GM19395 (cell line): ENCODE data around the gene LDB2.

Source experiments
- ATAC-seq: cut with Tn5 transposase; IDR thresholded peaks from one replicate; pipeline ENCODE4 v1.9.1; 2021; ENCODE audit warnings: mild to moderate bottlenecking, moderate library complexity; ENCODE audit not compliant: unreplicated experiment

The LDB2 gene

DNA sequence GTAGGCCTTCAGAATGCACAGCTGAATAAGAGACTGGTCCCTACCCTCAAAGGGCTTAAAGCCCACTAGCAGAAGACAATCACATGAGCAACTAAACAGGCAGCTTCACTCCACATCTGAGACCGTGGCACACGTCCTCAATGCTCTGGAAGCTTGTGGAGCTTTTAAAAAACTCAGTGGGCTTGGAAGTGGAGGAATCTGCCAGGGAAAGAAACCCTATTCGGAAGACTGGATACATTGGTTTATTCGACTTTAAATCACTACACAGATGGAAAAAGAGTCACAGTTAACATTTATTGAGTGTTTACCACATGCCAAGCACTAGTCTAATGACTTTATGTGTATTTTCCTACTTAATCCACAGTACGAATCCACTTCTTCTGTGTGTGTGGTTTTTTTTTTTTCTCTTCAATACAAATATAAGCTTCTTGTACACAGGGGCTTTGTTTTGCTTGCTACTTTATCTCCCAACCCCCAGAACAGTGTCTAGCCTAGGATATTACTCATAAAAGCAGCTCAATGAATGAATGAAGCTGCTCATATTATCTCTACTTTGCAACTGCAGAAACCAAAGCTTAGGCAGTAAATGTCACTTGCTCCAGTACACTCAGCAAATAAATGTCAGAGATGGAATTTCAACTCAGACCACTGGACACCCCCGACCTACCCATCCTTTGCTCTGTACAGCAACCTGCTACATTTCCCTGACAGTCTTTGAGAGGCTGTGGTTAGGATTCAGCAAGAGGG lies 137.7 kb downstream of the LDB2 start:
- ATAC-seq, result no peak

DNA sequence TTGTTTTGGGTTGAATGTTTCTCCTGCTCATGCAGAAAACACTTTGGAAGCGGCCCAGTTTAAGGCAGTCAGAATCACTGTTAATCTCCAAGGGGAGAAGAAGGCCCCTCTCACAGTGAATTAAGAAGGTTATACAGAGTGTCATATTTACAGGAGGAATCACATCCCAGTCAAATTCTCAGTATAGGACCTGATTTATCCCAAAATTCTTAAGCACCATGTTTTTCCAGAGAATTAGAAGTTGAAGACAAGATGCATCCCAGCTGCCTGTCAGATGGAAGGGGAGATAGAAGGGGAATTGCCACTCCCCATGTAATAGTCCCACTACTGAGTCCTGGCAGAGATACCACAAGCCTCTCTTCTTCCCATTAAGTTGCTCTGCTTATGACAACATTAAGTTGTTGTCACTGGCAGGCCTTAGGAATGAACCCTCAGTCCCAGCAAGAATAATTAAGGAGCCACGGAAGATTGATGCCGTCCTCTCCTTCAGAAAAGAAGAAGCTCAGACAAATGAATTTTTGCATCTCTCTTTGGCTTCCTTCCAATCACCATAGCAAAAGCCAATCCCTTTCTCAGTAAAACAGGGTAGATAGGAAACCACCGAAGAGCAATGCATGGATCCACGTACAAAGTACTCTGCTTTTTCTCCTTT lies 138.4 kb downstream of the LDB2 start:
- ATAC-seq, result no peak

DNA sequence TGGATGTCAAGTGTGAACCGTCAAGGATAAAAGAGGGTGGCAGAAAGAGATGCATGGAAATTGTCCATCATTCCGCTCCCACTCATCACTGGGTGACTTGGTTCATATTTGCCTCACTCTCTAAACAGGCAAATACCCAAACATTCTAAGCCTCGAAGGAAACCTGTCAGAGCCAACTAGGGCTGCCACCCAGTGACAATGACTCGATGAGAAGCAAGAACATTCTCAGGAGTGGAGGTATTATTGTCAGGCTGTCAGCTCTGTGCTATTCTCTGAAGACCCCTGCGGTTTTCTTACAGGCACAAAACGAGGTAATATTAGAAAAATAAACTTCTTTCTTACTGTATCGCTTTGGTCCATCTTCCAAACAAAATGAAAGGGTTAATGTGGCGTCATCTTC lies 139.6 kb downstream of the LDB2 start:
- no peak for ATAC-seq

DNA sequence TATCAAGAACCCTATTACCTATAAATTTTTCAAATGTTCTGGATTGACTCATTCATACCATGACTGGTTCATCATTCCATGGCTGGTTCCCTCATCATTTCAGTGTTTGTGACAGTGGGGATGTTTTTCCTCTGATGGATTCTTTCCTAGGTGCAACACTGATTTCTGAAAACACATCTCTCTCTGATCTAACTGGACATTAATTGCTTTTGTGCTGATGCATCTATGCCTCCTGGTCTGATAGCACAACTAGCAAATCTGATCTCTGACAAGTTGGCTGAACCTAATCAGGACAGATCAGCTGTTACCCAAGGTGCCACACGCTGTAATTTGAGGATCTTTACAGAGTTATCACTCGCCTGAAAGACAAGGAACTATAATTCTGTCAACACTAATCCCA lies 140.2 kb downstream of the LDB2 start:
- ATAC-seq, result no peak

DNA sequence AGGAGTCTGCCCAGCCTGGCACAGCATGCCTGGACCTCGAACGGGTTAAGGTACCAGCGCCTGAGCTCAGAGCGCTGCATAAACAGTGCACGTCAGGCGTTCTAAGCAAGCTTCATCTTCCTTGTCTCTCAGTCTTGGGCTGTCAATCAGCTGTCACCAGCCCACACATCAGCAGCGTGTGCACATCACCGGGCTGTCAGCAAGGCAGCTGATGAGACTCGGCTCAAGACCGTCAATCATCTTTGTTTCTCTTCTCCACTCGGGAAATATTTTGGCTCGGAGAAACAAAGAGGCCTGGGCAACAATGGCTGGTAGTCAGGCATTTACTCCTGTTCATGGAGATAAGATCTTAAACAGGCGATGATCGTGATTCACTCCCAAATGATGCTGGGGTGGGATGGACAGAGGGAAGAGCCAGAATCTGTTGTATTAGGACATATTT lies 141.3 kb downstream of the LDB2 start:
- no peak for ATAC-seq

DNA sequence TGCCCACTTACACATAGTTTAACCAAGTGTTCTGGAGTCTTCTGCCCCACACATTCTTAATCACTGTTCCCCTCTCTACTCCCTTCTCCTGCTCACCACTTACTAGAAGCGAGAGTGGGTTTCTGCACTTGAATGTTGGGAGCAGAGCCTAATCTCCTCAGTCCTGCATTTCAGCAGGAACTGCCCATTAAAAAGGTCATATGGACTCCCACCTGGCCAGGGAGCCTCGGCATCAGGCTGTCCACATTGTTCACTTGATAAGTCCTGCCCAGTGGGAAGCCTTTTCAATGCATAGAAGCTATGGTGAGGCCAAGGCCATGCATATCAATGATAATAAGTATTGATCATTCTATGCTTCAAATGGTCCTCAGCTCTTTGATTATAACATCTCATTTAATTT lies 144.3 kb downstream of the LDB2 start:
- ATAC-seq, result no peak

DNA sequence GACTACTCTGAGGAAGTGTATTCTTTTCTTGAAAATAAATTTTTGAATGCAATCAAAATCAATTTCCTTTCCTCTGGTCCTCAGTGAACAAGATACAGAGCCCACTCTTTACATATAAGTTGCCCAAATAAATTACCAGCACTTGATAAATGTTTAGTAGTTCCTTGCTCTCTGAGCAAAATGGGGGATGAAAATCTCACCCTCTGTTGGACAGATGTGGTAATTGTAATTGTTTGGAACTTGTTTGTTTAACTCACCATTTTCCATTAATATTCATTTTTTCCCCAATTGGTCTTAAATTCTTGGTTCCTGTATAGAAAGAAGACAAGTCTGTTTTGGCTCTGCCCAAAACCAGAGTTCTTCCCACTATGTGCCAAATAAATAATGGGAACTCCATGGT lies 146.3 kb downstream of the LDB2 start:
- no peak for ATAC-seq

DNA sequence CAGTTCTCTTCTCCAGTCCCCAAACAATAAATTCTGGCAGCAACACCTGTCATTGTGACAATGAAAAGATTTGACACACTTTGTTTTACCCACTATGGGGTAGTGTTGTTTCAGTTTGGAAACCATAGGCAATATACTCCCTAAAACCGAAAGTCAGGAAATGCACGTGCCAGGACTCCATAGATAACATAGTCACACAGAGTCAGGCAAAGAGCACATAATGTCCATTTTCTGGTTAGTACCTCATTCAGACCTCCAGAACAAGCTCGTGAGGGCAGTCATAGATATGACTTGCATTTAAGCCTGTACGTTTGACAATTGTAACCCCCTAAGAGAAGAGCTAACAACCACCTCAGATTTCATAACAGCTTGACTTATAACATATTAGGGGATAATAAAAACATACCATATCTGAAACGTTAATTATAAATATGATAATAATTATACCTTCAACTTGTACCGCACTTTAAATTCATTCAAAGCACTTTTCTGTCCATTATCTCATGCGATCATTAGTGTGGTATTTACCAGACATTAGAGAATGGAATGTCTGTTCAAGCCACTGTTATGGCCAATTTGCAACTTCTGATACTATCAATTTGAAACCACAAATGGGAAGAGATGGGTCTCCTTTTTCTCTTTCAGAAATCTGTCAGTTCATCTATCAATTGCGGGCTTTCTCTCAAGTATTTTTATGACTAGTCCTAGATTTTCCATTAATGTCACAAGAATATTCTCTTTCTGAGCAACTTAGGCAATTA lies 147.4 kb downstream of the LDB2 start:
- no peak for ATAC-seq

DNA sequence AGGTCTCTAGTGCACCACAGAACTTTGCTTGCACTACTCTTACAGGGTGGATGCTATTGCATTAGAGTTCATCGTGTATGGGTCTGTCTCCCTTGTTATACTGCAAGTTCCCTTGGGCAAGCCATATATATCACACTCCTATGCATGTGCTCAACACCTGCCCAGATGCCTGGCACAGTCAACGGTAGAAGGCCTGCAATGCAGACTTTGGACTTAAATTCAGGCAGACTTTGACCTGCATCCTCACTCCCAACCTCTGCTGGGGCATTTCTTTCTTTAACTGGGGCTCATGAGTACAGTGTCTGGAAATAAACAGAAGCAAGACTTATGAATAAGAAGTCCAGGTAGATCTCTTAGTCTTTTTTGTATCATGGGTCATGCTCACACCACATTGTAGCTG lies 148.2 kb downstream of the LDB2 start:
- ATAC-seq, result no peak

DNA sequence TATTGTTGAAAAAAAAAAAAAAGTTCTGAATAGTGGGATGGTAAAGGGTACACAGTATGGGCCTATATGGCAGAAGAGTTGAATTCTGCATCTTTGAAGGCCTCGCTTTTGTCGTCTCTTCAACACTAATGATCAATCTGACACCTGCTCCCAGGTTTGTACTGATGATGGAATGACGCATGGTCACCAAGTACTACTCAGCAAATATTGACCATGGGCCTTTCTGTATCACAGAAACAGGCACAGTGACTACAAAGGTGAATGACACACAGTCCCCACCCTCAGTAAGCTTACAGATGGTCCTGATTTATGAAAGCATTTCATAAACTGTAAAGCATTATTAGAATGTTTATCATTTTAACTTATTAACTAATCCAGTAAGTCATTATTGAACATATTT lies 152.6 kb downstream of the LDB2 start:
- no peak for ATAC-seq

DNA sequence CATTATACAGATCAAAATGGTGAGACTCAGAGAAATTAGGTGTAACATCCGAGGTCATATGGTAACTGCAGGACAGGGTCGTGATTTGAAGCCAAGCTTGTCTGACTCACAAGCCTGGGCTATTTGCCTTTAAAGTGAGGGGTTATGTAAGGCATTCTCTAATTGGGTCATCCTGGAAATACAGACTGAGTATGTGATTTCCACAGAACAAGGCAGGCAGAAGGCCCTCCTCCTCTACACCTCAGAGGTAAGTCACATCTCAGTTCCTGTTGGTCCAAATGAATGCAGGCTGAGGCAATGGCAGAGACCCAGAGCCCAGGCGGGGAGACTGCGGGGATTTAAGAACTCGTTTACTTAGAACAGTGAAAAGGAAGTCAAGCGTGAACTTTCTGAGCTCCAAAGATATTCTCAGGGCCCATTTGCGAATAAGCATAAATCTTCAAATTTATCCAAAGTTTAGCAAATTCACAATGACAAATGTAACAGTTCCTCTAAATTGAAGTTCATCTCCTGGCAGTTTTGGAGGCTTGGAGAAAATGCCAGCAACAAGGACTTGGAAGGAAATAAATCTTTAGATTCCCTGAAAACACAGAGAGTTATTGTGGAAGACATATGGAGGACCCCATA lies 153.3 kb downstream of the LDB2 start:
- ATAC-seq, result no peak

DNA sequence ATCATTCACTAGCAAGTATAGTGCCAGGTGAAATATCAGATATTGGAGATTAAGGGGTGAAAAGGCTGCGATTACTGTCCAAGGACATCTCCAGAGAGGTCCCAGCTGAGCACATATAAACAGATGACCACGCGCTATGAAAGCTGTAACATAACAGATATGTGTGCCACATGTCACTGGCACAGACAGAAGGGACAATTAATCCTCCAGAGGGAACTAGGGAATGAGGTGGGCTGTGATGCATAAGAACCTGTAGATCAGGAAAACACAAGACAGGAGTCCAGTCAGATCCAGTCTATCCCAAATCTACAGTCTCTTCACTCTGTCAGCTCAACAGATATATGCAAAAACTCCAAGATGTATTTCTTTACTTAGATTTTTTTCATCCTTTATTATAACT lies 157.2 kb downstream of the LDB2 start:
- no peak for ATAC-seq

DNA sequence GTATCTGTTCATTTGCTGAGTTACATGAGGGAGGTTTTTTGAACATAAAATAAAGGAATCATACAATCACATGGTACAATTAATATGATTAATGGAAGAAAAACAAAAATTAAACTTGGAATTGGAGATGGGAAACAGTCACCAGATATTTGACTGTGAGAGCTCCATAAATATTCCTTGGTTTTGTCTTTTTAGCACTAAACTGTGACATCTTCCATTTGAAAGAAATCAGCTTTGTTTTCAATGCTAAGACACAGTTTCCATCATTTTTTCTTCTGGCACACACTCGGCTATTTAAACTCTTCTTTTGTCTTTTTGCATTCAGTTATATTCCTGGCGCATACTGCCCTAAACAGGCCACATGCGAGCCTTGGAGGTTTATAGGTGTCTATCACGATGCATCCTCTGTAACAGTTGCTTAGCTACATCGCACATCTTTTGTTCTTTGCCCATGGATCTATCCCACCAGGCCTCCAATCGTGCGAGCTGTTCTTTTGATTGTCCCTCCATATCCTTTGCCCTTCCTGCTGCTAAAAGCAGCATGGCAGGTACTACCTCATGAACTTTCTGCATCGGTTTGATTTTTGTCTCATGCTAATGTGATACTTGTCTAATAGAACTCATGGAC lies 158.3 kb downstream of the LDB2 start:
- no peak for ATAC-seq

DNA sequence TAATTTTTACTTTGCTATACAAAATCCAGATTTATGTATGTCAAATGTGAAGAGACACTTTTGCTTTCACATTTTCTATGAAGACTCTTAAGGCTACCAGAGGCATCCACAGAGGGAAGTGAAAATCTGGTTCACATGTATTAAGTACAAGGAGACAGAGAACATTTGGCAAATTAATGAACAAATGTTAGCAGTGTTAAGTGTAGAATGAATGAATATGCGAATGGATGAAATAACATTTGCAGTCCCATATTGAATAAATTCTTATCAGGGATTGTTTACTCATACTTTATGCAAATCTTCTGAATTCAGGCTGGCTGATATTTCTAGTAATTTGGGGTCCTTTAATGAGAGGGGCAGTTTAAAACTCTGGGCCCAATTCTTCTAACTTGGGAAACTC lies 159.9 kb downstream of the LDB2 start:
- no peak for ATAC-seq

DNA sequence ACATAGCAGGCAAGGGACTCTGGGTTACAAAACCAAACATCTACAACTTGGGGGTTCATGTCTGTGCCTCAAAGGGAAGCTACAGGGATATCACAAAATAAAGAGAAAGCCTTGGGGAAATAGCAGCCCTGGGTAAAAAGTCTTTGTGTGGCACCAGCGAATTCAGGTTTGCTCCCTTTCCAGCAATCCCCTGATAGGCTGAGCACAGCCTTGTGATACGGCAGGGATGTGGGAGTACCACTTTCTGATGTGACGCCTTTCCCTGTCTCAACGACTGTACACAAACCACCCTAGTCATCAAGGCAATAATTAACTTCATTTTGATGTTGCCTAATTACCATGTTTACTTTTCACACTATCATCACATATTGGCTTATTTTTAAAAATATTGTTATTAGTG lies 164.9 kb downstream of the LDB2 start:
- ATAC-seq, result no peak

DNA sequence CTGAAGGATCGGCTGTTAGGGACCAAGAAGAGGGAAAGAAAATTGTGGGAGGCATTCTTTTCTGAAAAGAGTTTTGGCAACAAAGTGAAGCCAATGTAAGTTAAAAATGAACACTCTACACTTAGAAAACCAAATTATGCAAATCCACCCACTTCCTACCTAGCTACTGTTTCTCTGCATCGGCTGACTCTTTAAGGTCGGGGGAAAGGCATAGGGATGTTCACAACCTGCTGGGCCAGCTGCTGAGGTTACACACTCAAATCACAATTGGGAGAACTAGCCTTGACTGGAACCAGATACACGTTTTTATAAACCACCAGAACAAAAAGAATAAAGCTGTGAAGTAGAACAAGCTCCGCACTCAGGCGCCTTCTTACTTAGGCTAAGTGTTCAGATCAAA lies 165.7 kb downstream of the LDB2 start:
- ATAC-seq, result no peak

DNA sequence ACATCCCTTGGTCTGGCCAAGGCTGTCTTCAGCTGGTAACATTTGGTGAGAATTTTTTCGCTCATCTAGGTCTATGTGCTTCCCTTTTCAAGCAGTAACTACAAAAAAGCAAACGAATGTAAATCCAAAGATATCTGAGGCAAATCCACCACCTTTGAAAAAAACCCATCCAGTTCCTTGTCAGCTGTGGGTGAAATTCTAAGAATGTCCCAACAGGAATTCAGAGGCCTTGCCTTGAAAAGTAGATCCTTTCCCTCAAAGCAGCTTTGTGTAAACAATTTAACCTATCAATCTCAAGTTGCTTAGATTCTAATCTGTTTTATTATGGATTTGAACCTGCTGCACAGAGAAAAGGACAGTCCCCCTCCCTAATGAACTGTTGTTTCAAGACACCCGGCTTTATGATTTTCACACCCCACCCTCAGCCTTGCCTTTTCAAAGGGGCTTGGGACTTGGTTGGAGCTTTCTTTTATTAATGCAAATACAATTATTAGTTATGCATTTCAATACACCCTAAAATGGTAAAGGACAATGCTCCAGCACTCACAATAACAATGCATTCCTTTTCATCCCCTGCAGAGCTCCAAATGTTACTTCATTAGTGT lies 166.6 kb downstream of the LDB2 start:
- no peak for ATAC-seq

DNA sequence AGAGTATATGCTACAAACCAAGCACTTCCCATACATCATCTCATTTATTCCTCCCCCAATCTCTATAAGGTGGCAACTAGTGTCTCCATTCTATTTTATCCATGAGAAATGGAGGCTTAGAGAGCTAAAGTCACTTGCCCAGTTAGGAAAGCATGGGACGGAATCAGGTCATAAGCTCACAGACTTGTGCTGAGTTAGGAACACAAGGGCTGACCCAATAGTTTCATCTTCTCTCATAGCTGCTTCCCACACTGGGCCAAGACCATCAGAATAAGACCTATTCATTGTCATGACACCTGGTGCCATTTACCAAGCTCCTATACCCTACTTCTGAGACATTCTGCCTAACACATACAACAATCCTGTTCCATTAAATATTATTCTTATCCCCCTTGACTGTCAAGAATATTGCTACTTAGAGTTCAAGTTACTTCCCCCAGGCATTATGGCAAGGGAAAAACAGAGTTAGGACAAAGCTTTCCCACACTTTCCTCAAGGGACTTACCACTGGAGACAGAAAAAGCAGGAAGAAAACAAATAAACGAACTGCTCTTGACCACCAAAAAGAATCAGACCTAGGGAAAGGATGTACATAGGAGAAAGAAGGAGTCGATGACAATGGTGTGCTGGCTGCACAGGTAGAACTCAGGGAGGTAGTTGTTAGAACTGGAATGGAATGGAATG lies 167.8 kb downstream of the LDB2 start:
- no peak for ATAC-seq

DNA sequence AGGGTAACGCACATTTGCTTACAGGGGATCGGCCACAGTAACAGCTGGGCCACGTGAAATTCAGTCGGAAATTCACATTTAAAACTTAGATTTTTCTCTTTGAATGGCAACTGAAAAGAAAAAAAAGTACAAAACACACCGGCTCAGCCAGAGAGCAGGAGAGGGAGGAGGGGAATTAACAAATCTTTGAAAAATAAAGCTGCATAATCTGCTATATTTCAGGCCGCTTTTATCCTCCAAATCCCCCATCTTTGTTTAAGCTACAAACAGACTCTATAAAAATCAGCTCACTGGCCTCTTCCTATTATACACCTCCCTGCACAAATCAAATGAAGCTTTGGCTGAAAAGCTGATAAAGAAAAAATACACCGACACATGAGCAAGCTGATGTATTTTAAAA lies 169.1 kb downstream of the LDB2 start:
- no peak for ATAC-seq

DNA sequence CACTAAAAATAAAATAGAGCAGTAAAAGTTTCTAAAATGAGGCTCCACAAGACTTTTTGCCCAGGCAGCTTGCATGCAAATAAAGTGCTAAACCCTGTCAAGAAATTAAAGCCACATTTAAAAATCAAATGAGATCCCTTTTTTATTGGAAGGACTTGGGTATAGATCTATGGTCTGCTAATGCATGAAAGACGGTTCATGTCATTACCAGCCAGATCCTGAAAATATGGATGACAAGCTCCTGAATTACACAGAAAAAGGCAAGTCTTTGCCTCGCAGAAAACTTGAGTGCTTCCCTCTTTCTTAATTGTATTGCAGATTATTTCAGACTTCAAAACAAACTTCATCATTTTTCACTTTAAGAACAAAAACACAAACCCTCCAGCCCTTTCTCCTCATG lies 169.6 kb downstream of the LDB2 start:
- no peak for ATAC-seq
